ENCODE results near the gene SNAPC2.

The SNAPC2 gene

GRCh38 chr19:7908078-7908699 is 11.9 kb upstream of the SNAPC2 start:
- TF ChIP-seq, protein P1, sequence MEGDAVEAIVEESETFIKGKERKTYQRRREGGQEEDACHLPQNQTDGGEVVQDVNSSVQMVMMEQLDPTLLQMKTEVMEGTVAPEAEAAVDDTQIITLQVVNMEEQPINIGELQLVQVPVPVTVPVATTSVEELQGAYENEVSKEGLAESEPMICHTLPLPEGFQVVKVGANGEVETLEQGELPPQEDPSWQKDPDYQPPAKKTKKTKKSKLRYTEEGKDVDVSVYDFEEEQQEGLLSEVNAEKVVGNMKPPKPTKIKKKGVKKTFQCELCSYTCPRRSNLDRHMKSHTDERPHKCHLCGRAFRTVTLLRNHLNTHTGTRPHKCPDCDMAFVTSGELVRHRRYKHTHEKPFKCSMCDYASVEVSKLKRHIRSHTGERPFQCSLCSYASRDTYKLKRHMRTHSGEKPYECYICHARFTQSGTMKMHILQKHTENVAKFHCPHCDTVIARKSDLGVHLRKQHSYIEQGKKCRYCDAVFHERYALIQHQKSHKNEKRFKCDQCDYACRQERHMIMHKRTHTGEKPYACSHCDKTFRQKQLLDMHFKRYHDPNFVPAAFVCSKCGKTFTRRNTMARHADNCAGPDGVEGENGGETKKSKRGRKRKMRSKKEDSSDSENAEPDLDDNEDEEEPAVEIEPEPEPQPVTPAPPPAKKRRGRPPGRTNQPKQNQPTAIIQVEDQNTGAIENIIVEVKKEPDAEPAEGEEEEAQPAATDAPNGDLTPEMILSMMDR (conservative IDR thresholded peaks at IDR 0.05), result no peak
- H3K27ac ChIP-seq, result no peak overlapping the region

GRCh38 chr19:7908742-7909461 is 11.2 kb upstream of the SNAPC2 start:
- no peak overlapping the region for H3K27ac ChIP-seq
- TF ChIP-seq, protein P1 (conservative IDR thresholded peaks at IDR 0.05), result no peak

DNA sequence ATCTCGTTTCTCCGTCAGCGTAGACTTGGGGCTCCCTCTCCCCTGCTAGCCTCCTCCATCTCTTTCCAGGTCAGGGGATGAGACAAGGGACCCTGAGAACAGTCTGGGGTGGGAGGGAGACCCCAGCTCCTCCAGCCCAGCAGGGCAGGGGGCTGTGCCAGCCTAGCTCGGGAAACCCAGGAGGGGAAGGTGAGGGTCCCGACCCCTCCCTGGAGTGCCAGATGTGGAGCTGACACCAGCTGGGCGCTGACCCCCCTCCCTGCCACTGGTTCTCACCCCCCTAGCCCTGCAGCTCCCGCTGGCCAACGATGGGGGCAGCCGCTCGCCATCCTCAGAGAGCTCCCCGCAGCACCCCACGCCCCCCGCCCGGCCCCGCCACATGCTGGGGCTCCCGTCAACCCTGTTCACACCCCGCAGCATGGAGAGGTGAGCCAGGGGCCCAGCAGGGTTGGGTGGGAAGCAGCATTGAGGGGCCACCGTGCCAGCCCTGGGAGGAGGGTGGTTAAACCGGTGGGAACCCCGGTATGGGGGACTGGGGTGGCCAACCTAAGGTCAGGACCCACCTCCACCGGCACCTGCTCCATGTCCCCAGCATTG is 10.6 kb upstream of the SNAPC2 start:
- H3K27ac ChIP-seq, result no peak overlapping the region
- TF ChIP-seq, protein P1 (conservative IDR thresholded peaks at IDR 0.05), result no peak

GRCh38 chr19:7910321-7911161 is 9.6 kb upstream of the SNAPC2 start:
- no peak overlapping the region for H3K27ac ChIP-seq
- TF ChIP-seq, protein P1 (conservative IDR thresholded peaks at IDR 0.05), result no peak

GRCh38 chr19:7911508-7912143 is 8.5 kb upstream of the SNAPC2 start:
- TF ChIP-seq, protein P1 (conservative IDR thresholded peaks at IDR 0.05), result no peak
- no peak overlapping the region for H3K27ac ChIP-seq

- H3K27ac ChIP-seq, result no peak overlapping the region
- TF ChIP-seq, protein P1 (conservative IDR thresholded peaks at IDR 0.05), result no peak
Observed at GRCh38 chr19:7912144-7912696, 7.9 kb upstream of the SNAPC2 start.

Data from VCaP (cell line).